ENCODE data around the gene CADM3. TPM values are rescaled to one million over a fixed set of nuclear protein-coding genes. Genes with fewer than 3 reads are reported as not detected.

The CADM3 gene
- total RNA-seq, 6 experiments from 2014 or later: 0.11 to 0.61 (median 0.16) TPM

- no peaks in the 10 kb centered on the region for H3K27me3 ChIP-seq
- H3K9me3 ChIP-seq: no peaks in the 10 kb centered on the region
- intact Hi-C loops (cut with DNase I): loop anchor here in 1 of 2 donors (10.0 kb wide), 1 partner anchor 60 kb away; no protein-coding TSS in a partner anchor
- 13% methylated on average over 5 of the region's 13 CpGs for WGBS (ENCODE audit: insufficient coverage, low coverage, low lambda C conversion rate, missing lambda C conversion rate)
- H3K36me3 ChIP-seq: no peaks in the 10 kb centered on the region
- H3K27ac ChIP-seq: no peak within 1 kb of the TSS
- H3K4me3 ChIP-seq: no peak within 1 kb of the TSS
- ATAC-seq (peak in 2 of 4 donors; percentile 13 to 31), DNase-seq (no peak)
- TF ChIP-seq POLR2A (IDR thresholded peaks at IDR 0.05): no peak
- TF ChIP-seq, protein P1, sequence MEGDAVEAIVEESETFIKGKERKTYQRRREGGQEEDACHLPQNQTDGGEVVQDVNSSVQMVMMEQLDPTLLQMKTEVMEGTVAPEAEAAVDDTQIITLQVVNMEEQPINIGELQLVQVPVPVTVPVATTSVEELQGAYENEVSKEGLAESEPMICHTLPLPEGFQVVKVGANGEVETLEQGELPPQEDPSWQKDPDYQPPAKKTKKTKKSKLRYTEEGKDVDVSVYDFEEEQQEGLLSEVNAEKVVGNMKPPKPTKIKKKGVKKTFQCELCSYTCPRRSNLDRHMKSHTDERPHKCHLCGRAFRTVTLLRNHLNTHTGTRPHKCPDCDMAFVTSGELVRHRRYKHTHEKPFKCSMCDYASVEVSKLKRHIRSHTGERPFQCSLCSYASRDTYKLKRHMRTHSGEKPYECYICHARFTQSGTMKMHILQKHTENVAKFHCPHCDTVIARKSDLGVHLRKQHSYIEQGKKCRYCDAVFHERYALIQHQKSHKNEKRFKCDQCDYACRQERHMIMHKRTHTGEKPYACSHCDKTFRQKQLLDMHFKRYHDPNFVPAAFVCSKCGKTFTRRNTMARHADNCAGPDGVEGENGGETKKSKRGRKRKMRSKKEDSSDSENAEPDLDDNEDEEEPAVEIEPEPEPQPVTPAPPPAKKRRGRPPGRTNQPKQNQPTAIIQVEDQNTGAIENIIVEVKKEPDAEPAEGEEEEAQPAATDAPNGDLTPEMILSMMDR (IDR thresholded peaks at IDR 0.05): no peak
- H3K4me1 ChIP-seq: no peaks in the 10 kb centered on the region
Observed at GRCh38 chr1:159204161-159205141, 33.0 kb downstream of the CADM3 start, which contains the start of gene ACKR1. ACKR1 (plus strand) TSS chr1:159204875; CDS start chr1:159204960, 85 bp downstream.

DNA sequence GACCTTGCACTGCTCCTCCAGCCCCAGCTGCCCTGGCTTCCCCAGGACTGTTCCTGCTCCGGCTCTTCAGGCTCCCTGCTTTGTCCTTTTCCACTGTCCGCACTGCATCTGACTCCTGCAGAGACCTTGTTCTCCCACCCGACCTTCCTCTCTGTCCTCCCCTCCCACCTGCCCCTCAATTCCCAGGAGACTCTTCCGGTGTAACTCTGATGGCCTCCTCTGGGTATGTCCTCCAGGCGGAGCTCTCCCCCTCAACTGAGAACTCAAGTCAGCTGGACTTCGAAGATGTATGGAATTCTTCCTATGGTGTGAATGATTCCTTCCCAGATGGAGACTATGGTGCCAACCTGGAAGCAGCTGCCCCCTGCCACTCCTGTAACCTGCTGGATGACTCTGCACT, 33.8 kb downstream of the CADM3 start:
- WGBS (ENCODE audit: insufficient coverage, low coverage, low lambda C conversion rate, missing lambda C conversion rate): 45% methylated on average over 6 of the region's 6 CpGs
- intact Hi-C loops (cut with DNase I): loop anchor here in 1 of 2 donors (10.0 kb wide), 1 partner anchor 60 kb away; no protein-coding TSS in a partner anchor

GRCh38 chr1:159206110-159206509, 34.7 kb downstream of the CADM3 start:
- Histone ChIP-seq H3K27me3 (no peaks in the 10 kb centered on the region), H3K9me3 (no peaks in the 10 kb centered on the region), H3K27ac (no peak overlapping the region), H3K36me3 (no peaks in the 10 kb centered on the region), H3K4me1 (no peaks in the 10 kb centered on the region), H3K4me3 (no peak overlapping the region)
- TF ChIP-seq, protein P1 (IDR thresholded peaks at IDR 0.05): no peak
- TF ChIP-seq POLR2A (IDR thresholded peaks at IDR 0.05): no peak
- ATAC-seq (no peak), DNase-seq (no peak)
- intact Hi-C loops (cut with DNase I): loop anchor here in 1 of 2 donors (10.0 kb wide), 1 partner anchor 61 kb away; no protein-coding TSS in a partner anchor
- WGBS (ENCODE audit: insufficient coverage, low coverage, low lambda C conversion rate, missing lambda C conversion rate): 93% methylated on average over 4 of the region's 4 CpGs

More for the DNA sequence above, 33.8 kb downstream of the CADM3 start:
- no peak for DNase-seq
- Histone ChIP-seq H3K27me3 (no peaks in the 10 kb centered on the region), H3K9me3 (no peaks in the 10 kb centered on the region), H3K36me3 (no peaks in the 10 kb centered on the region), H3K4me1 (no peaks in the 10 kb centered on the region), H3K4me3 (no peak overlapping the region), H3K27ac (no peak overlapping the region)
- no peak for ATAC-seq
- TF ChIP-seq, protein P1 (IDR thresholded peaks at IDR 0.05): no peak
- TF ChIP-seq POLR2A (IDR thresholded peaks at IDR 0.05): no peak

GRCh38 chr1:159207080-159207479, 35.7 kb downstream of the CADM3 start:
- ATAC-seq (no peak), DNase-seq (no peak)
- H3K4me3 ChIP-seq: no peak overlapping the region
- intact Hi-C loops (cut with DNase I): loop anchor here in 1 of 2 donors (10.0 kb wide), 1 partner anchor 62 kb away; no protein-coding TSS in a partner anchor
- no peaks in the 10 kb centered on the region for H3K9me3 ChIP-seq
- TF ChIP-seq, protein P1 (IDR thresholded peaks at IDR 0.05): no peak
- TF ChIP-seq POLR2A (IDR thresholded peaks at IDR 0.05): no peak
- no peaks in the 10 kb centered on the region for H3K4me1 ChIP-seq
- H3K27ac ChIP-seq: no peak overlapping the region
- 72% methylated on average over 5 of the region's 5 CpGs for WGBS (ENCODE audit: insufficient coverage, low coverage, low lambda C conversion rate, missing lambda C conversion rate)
- no peaks in the 10 kb centered on the region for H3K27me3 ChIP-seq
- no peaks in the 10 kb centered on the region for H3K36me3 ChIP-seq

Data from right lobe of liver (tissue), 6 donors.